ENCODE results near the gene HTR4. TPM values are rescaled to one million over a fixed set of nuclear protein-coding genes. Genes with fewer than 3 reads are reported as not detected.

Gene HTR4
- total and polyA plus RNA-seq, 2 of the 4 experiments (the other 2 are of a cell fraction), result not detected

GRCh38 chr5:148632255-148633066, 21.9 kb downstream of the HTR4 start:
- H2BK5ac ChIP-seq (ENCODE audit: low read depth, low read length, poor library complexity, severe bottlenecking), result no peak overlapping the region
- H3K14ac ChIP-seq (replicated peaks; ENCODE audit: low read depth, low read length), result no peak overlapping the region
- in situ Hi-C loops (cut with MboI; ENCODE audit: low sequenced_read_pairs) (no loop called here), intact Hi-C loops (cut with micrococcal nuclease) (no loop called here), dilution Hi-C loops (cut with HindIII; ENCODE audit: low sequenced_read_pairs, unreplicated experiment) (no loop called here)
- H4K91ac ChIP-seq (ENCODE audit: insufficient read depth, low read depth, low read length), result no peak overlapping the region
- TF ChIP-seq MAFK (IDR thresholded peaks at IDR 0.05; ENCODE audit: low read depth, low read length), result no peak
- no peak for TF ChIP-seq NFE2L2 (IDR thresholded peaks at IDR 0.05; ENCODE audit: low read depth, low read length)
- no peak for TF ChIP-seq RCOR1 (IDR thresholded peaks at IDR 0.05; ENCODE audit: insufficient replicate concordance, low read length)
- no peak for TF ChIP-seq BHLHE40 (IDR thresholded peaks at IDR 0.05; ENCODE audit: low read depth, low read length)
- TF ChIP-seq SMC3 (IDR thresholded peaks at IDR 0.05; ENCODE audit: low read depth, low read length), result no peak
- TF ChIP-seq CTCF (conservative IDR thresholded peaks at IDR 0.05; ENCODE audit: low read depth, low read length), result no peak
- TF ChIP-seq POLR2A (IDR thresholded peaks at IDR 0.05; ENCODE audit: low read depth, low read length), result no peak
- TF ChIP-seq MAZ (IDR thresholded peaks at IDR 0.05; ENCODE audit: borderline replicate concordance, low read depth, low read length), result no peak
- TF ChIP-seq MXI1 (IDR thresholded peaks at IDR 0.05; ENCODE audit: borderline replicate concordance, low read depth, low read length), result no peak
- TF ChIP-seq USF2 (IDR thresholded peaks at IDR 0.05; ENCODE audit: low read depth, low read length), result no peak
- no peak for TF ChIP-seq RAD21 (IDR thresholded peaks at IDR 0.05; ENCODE audit: low read length)
- no peak for TF ChIP-seq ELK1 (IDR thresholded peaks at IDR 0.05; ENCODE audit: borderline replicate concordance, low read depth, low read length)
- no peak for TF ChIP-seq CHD1 (IDR thresholded peaks at IDR 0.05; ENCODE audit: low read depth, low read length)
- TF ChIP-seq RFX5 (IDR thresholded peaks at IDR 0.05; ENCODE audit: low read depth, low read length), result no peak
- TF ChIP-seq CEBPB (IDR thresholded peaks at IDR 0.05; ENCODE audit: low read depth, low read length), result no peak
- no peak for TF ChIP-seq FOS (IDR thresholded peaks at IDR 0.05; ENCODE audit: low read depth, low read length)
- H2AK9ac ChIP-seq (replicated peaks; ENCODE audit: low read depth, low read length, poor library complexity), result no peak overlapping the region
- H3K9me1 ChIP-seq (ENCODE audit: insufficient read depth, low read length), result no peaks in the 10 kb centered on the region
- no peak overlapping the region for H2AFZ ChIP-seq (replicated peaks; ENCODE audit: low read length, poor library complexity)
- H2BK120ac ChIP-seq (ENCODE audit: low read depth, low read length), result no peak overlapping the region
- H3K36me3 ChIP-seq (ENCODE audit: control insufficient read depth, insufficient read depth, low read length), result no peaks in the 10 kb centered on the region
- no peaks in the 10 kb centered on the region for H3K27me3 ChIP-seq (ENCODE audit: control insufficient read depth, insufficient read depth, low read length)
- no peak overlapping the region for H3K4me3 ChIP-seq (ENCODE audit: insufficient read depth, low read depth, low read length)
- H3K4me1 ChIP-seq (ENCODE audit: control insufficient read depth, insufficient read depth, low read length), result no peaks in the 10 kb centered on the region
- no peaks in the 10 kb centered on the region for H3K9me3 ChIP-seq (ENCODE audit: control insufficient read depth, insufficient read depth, low read length)
- H4K8ac ChIP-seq (ENCODE audit: low read depth in 2 of 2, low read length in 2 of 2), result no peak overlapping the region
- H3K79me1 ChIP-seq (ENCODE audit: low read depth in 1 of 2, low read length in 2 of 2), result no peaks in the 10 kb centered on the region
- H3K9ac ChIP-seq (ENCODE audit: low read depth, low read length), result no peak overlapping the region
- ATAC-seq (ENCODE audit: low read depth) (no peak), DNase-seq (no peak)
- CTCF ChIA-PET, result no interaction called here
- no peak overlapping the region for H3K23ac ChIP-seq (ENCODE audit: low read depth, low read length)
- H2BK15ac ChIP-seq (ENCODE audit: low read depth, low read length), result no peak overlapping the region
- no peak overlapping the region for H4K5ac ChIP-seq (ENCODE audit: low read depth, low read length)
- no peak overlapping the region for H3K4ac ChIP-seq (ENCODE audit: low read depth, low read length)
- H2AK5ac ChIP-seq (ENCODE audit: low read depth, low read length), result no peak overlapping the region
- no peak overlapping the region for H2BK20ac ChIP-seq (ENCODE audit: low read depth, low read length)
- no CpG with 5 or more reads among the region's 8 CpGs for WGBS, 2 experiments (ENCODE audit: extremely low coverage in 2 of 2, insufficient read length in 1 of 2)
- no peak overlapping the region for H3K27ac ChIP-seq (ENCODE audit: insufficient read depth, low read length)
- no peak overlapping the region for H3K4me2 ChIP-seq (ENCODE audit: low read depth, low read length)
- H3K18ac ChIP-seq (ENCODE audit: low read depth, low read length), result no peak overlapping the region
- no TSS peak for BruUV-seq (replicated peaks)
- H3K56ac ChIP-seq (ENCODE audit: extremely low read depth, insufficient read depth, low read length), result no peak overlapping the region
- H4K20me1 ChIP-seq (ENCODE audit: insufficient read depth, low read length), result no peaks in the 10 kb centered on the region
- POLR2A ChIA-PET (ENCODE audit: unreplicated experiment), result no interaction called here

All from IMR-90 (cell line).